ENCODE results near the gene HPSE2. TPM values are rescaled to one million over a fixed set of nuclear protein-coding genes. Genes with fewer than 3 reads are reported as not detected.

HPSE2 gene
- total RNA-seq, 1 donor from 2014 or later, result not detected

GRCh38 chr10:98611436-98611835, 624.2 kb downstream of the HPSE2 start:
- no peak for TF ChIP-seq CTCF (IDR thresholded peaks at IDR 0.05; ENCODE audit: borderline replicate concordance)
- Histone ChIP-seq H3K27ac (replicated peaks) (no peak overlapping the region), H3K4me3 (no peak overlapping the region), H3K27me3 (ENCODE audit: low read depth) (peaks cover 14% of the 10 kb centered on the region), H3K9me3 (replicated peaks) (no peaks in the 10 kb centered on the region), H3K4me1 (peaks cover 17% of the 10 kb centered on the region), H3K36me3 (no peaks in the 10 kb centered on the region)
- DNase-seq, result no peak
- intact Hi-C loops (cut with micrococcal nuclease), result no loop called here

GRCh38 chr10:98610836-98611235, 624.8 kb downstream of the HPSE2 start:
- Histone ChIP-seq H3K27ac (replicated peaks) (no peak overlapping the region), H3K27me3 (ENCODE audit: low read depth) (peaks cover 14% of the 10 kb centered on the region), H3K4me1 (peaks cover 17% of the 10 kb centered on the region), H3K4me3 (no peak overlapping the region), H3K9me3 (replicated peaks) (no peaks in the 10 kb centered on the region), H3K36me3 (no peaks in the 10 kb centered on the region)
- peak; percentile 49 for DNase-seq
- TF ChIP-seq CTCF (IDR thresholded peaks at IDR 0.05; ENCODE audit: borderline replicate concordance), result no peak
- intact Hi-C loops (cut with micrococcal nuclease), result no loop called here

GRCh38 chr10:98610301-98610700, 625.4 kb downstream of the HPSE2 start:
- H3K27me3 ChIP-seq (ENCODE audit: low read depth), result peaks cover 14% of the 10 kb centered on the region
- peaks cover 17% of the 10 kb centered on the region for H3K4me1 ChIP-seq
- no peaks in the 10 kb centered on the region for H3K9me3 ChIP-seq (replicated peaks)
- intact Hi-C loops (cut with micrococcal nuclease), result no loop called here
- TF ChIP-seq CTCF (IDR thresholded peaks at IDR 0.05; ENCODE audit: borderline replicate concordance), result no peak
- H3K4me3 ChIP-seq, result no peak overlapping the region
- no peaks in the 10 kb centered on the region for H3K36me3 ChIP-seq
- DNase-seq, result no peak
- no peak overlapping the region for H3K27ac ChIP-seq (replicated peaks)

- Histone ChIP-seq H3K9me3 (replicated peaks) (no peaks in the 10 kb centered on the region), H3K27ac (replicated peaks) (no peak overlapping the region), H3K4me3 (no peak overlapping the region), H3K27me3 (ENCODE audit: low read depth) (peaks cover 14% of the 10 kb centered on the region), H3K36me3 (no peaks in the 10 kb centered on the region), H3K4me1 (peaks cover 17% of the 10 kb centered on the region)
- intact Hi-C loops (cut with micrococcal nuclease), result no loop called here
- no peak for DNase-seq
- TF ChIP-seq CTCF (IDR thresholded peaks at IDR 0.05; ENCODE audit: borderline replicate concordance), result no peak
Measured at GRCh38 chr10:98609265-98609664, 626.4 kb downstream of the HPSE2 start.

- peak overlapping the region; percentile 13 for H3K4me3 ChIP-seq
- no peak overlapping the region for H3K27ac ChIP-seq (replicated peaks)
- no peak for TF ChIP-seq CTCF (IDR thresholded peaks at IDR 0.05; ENCODE audit: borderline replicate concordance)
- H3K9me3 ChIP-seq (replicated peaks), result no peaks in the 10 kb centered on the region
- peaks cover 14% of the 10 kb centered on the region for H3K27me3 ChIP-seq (ENCODE audit: low read depth)
- peaks cover 17% of the 10 kb centered on the region for H3K4me1 ChIP-seq
- peak; percentile 24 for DNase-seq
- intact Hi-C loops (cut with micrococcal nuclease), result no loop called here
- no peaks in the 10 kb centered on the region for H3K36me3 ChIP-seq
Measured at GRCh38 chr10:98608411-98608810, 627.2 kb downstream of the HPSE2 start.

- Histone ChIP-seq H3K4me1 (no peaks in the 10 kb centered on the region), H3K9me3 (replicated peaks) (peaks cover 2% of the 10 kb centered on the region), H3K27me3 (ENCODE audit: low read depth) (peaks cover 2% of the 10 kb centered on the region), H3K4me3 (no peak overlapping the region), H3K36me3 (no peaks in the 10 kb centered on the region), H3K27ac (replicated peaks) (no peak overlapping the region)
- no peak for DNase-seq
- no peak for TF ChIP-seq CTCF (IDR thresholded peaks at IDR 0.05; ENCODE audit: borderline replicate concordance)
- intact Hi-C loops (cut with micrococcal nuclease), result no loop called here
Measured at GRCh38 chr10:98602224-98602623, 633.4 kb downstream of the HPSE2 start.
